HTR-8/SVneo (cell line): ENCODE data around the gene MISP3.

Experiments
- DNase-seq: peaks from one replicate; pipeline ENCODE4 v3.0.0; 2011; ENCODE audit warnings: low spot score, mixed read lengths; ENCODE audit not compliant: insufficient read length
- FAIRE-seq: peaks from 2 replicates; lab custom pipeline; 2011; peaks lifted over from hg19 to GRCh38; lab: Jason Lieb, UNC

Gene MISP3

GRCh38 chr19:14116918-14117578 is 44.5 kb downstream of the MISP3 start:
- DNase-seq (no peak), FAIRE-seq (no peak)

GRCh38 chr19:14117668-14118164 is 45.1 kb downstream of the MISP3 start, which contains the start of gene PRKACA:
PRKACA (minus strand) TSS chr19:14117762; CDS start chr19:14117547, 215 bp downstream.
- FAIRE-seq (peak; percentile 98), DNase-seq (peak; percentile 99)

- peak; percentile 36 for FAIRE-seq
- no peak for DNase-seq
Measured at GRCh38 chr19:14118165-14119051, 45.8 kb downstream of the MISP3 start.

GRCh38 chr19:14119146-14119545 is 46.6 kb downstream of the MISP3 start:
- DNase-seq, result no peak
- FAIRE-seq, result no peak

- no peak for FAIRE-seq
- no peak for DNase-seq
Measured at GRCh38 chr19:14119644-14120496, 47.3 kb downstream of the MISP3 start.

GRCh38 chr19:14120497-14120780 is 47.9 kb downstream of the MISP3 start:
- DNase-seq, result no peak
- FAIRE-seq, result no peak

GRCh38 chr19:14122924-14123323 is 50.3 kb downstream of the MISP3 start:
- FAIRE-seq, result no peak

More at GRCh38 chr19:14122924-14123323, 50.3 kb downstream of the MISP3 start:
- no peak for DNase-seq
